Measurements from ENCODE around the gene ITLN1. TPM values are rescaled to one million over a fixed set of nuclear protein-coding genes. Genes with fewer than 3 reads are reported as not detected.

Gene ITLN1
- total and polyA plus RNA-seq, 4 donors = 0.86 to 110 (median 2.5) TPM

DNA sequence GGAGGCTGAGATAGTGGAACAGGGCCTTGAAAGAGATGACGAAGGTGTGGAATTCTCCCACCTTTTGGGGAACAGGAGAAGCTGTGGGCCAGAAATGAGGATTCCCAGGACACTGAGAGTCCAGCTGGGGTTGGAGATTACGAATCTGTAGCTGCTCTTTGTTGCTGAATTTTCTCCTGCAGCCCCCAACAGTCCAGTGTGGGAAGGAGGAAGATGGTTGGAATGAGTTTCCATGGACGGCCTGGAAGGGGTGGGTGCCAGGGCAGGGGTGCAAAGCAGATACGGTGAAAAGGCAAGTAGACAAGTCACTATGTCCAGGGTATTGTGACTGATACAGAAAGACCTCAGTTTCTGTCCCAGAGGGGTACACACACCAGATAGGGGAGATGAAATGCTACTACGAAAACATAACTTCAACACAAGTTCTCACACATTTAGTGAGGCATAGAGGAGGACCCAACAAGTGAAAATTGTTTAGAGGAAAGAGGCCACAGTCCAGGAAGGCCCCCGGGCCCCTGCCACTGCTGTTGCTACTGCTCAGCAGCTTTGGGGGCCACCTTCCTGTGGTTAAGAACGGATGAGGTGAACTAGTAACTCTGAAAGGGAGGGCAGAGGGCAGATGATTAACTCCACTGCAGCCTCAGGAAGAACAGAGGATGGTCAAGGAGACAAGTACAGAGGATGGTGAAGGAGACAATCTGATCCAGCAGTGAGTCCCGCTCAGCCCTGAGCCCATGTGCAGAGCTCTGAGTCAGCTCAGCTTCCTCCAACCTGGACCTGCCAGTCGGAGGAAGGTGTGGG is 29.6 kb downstream of the ITLN1 start:
- Histone ChIP-seq H3K4me1 (ENCODE audit: control insufficient read depth in 5 of 5, insufficient read depth in 5 of 5, low read length in 5 of 5) (no peaks in the 10 kb centered on the region), H3K4me3 (no peak overlapping the region), H3K36me3 (ENCODE audit: control insufficient read depth in 4 of 4, insufficient read depth in 4 of 4, low read length in 4 of 4) (no peaks in the 10 kb centered on the region), H3K27me3 (ENCODE audit: control insufficient read depth in 3 of 3, insufficient read depth in 3 of 3, low read length in 2 of 3) (peaks cover 0 to 4% (median 0%) of the 10 kb centered on the region in 3 donors), H3K9ac (ENCODE audit: insufficient read depth in 1 of 2, low read length in 2 of 2) (no peak overlapping the region), H3K9me3 (ENCODE audit: control insufficient read depth in 4 of 4, insufficient read depth in 3 of 4, low read length in 3 of 4) (no peaks in the 10 kb centered on the region), H3K27ac (ENCODE audit: low read depth in 1 of 2, low read length in 1 of 2) (no peak overlapping the region)
- DNase-seq (no peak), ATAC-seq (ENCODE audit: insufficient read depth, low FRiP score) (no peak)
- WGBS, 2 donors = 34 to 57% methylated on average over 9 of the region's 9 CpGs
- TF ChIP-seq, protein P1, sequence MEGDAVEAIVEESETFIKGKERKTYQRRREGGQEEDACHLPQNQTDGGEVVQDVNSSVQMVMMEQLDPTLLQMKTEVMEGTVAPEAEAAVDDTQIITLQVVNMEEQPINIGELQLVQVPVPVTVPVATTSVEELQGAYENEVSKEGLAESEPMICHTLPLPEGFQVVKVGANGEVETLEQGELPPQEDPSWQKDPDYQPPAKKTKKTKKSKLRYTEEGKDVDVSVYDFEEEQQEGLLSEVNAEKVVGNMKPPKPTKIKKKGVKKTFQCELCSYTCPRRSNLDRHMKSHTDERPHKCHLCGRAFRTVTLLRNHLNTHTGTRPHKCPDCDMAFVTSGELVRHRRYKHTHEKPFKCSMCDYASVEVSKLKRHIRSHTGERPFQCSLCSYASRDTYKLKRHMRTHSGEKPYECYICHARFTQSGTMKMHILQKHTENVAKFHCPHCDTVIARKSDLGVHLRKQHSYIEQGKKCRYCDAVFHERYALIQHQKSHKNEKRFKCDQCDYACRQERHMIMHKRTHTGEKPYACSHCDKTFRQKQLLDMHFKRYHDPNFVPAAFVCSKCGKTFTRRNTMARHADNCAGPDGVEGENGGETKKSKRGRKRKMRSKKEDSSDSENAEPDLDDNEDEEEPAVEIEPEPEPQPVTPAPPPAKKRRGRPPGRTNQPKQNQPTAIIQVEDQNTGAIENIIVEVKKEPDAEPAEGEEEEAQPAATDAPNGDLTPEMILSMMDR (IDR thresholded peaks at IDR 0.05; ENCODE audit: control extremely low read depth, extremely low read depth) = no peak

DNA sequence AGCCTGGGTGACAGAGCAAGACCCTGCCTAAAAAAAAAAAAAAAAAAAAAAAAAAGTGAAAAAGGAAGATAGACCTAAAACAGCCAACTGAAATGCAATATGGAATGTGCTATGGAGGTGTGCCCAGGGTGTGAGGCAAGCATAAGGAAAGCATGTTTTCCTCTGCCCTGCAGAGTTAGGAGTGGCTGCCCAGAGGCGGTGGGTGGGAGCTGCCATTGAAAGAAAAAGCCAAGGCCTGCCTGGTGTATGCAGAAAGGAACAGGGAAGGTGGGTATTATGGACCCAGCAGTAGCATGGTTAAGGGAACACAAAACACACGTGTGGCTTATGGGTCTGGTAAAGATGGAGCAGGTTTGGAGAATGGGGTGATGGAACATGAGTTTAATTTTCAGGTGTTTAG is 31.2 kb downstream of the ITLN1 start:
- DNase-seq = no peak
- Histone ChIP-seq H3K36me3 (ENCODE audit: control insufficient read depth in 4 of 4, insufficient read depth in 4 of 4, low read length in 4 of 4) (no peaks in the 10 kb centered on the region), H3K4me1 (ENCODE audit: control insufficient read depth in 5 of 5, insufficient read depth in 5 of 5, low read length in 5 of 5) (no peaks in the 10 kb centered on the region), H3K9me3 (ENCODE audit: control insufficient read depth in 4 of 4, insufficient read depth in 3 of 4, low read length in 3 of 4) (no peaks in the 10 kb centered on the region), H3K4me3 (no peak overlapping the region), H3K27me3 (ENCODE audit: control insufficient read depth in 3 of 3, insufficient read depth in 3 of 3, low read length in 2 of 3) (peaks cover 0 to 4% (median 0%) of the 10 kb centered on the region in 3 donors), H3K9ac (ENCODE audit: insufficient read depth in 1 of 2, low read length in 2 of 2) (no peak overlapping the region), H3K27ac (ENCODE audit: low read depth in 1 of 2, low read length in 1 of 2) (no peak overlapping the region)
- WGBS, 2 donors = 87 to 88% methylated on average over 2 of the region's 2 CpGs
- ATAC-seq (ENCODE audit: insufficient read depth, low FRiP score) = no peak
- TF ChIP-seq, protein P1 (IDR thresholded peaks at IDR 0.05; ENCODE audit: control extremely low read depth, extremely low read depth) = no peak

DNA sequence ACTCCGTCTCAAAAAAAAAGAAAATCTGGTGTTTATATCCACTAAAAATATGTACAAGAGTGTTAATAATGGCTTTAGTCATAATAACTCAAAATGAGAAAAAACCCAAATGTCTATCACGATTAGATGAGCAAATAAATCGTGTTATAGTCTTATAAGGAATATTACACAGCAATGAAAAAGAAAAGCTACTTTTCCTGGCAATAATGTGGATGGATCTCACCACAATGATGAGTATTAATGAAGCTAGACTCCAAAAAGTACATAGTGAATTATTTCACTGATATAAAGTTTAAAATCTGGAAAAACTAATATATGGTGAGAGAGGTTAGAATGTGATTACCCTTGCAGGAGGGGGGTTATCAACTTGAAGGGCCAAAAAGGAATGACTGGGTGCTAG is 32.0 kb downstream of the ITLN1 start:
- ATAC-seq (ENCODE audit: insufficient read depth, low FRiP score) = no peak
- 93 to 98% methylated on average over 3 of the region's 3 CpGs for WGBS, 2 donors
- no peaks in the 10 kb centered on the region for H3K36me3 ChIP-seq (ENCODE audit: control insufficient read depth in 4 of 4, insufficient read depth in 4 of 4, low read length in 4 of 4)
- DNase-seq = no peak
- no peak overlapping the region for H3K27ac ChIP-seq (ENCODE audit: low read depth in 1 of 2, low read length in 1 of 2)
- no peaks in the 10 kb centered on the region for H3K4me1 ChIP-seq (ENCODE audit: control insufficient read depth in 5 of 5, insufficient read depth in 5 of 5, low read length in 5 of 5)
- no peak overlapping the region for H3K9ac ChIP-seq (ENCODE audit: insufficient read depth in 1 of 2, low read length in 2 of 2)
- H3K4me3 ChIP-seq = no peak overlapping the region
- H3K27me3 ChIP-seq (ENCODE audit: control insufficient read depth in 3 of 3, insufficient read depth in 3 of 3, low read length in 2 of 3) = peaks cover 0 to 4% (median 0%) of the 10 kb centered on the region in 3 donors
- no peaks in the 10 kb centered on the region for H3K9me3 ChIP-seq (ENCODE audit: control insufficient read depth in 4 of 4, insufficient read depth in 3 of 4, low read length in 3 of 4)
- TF ChIP-seq, protein P1 (IDR thresholded peaks at IDR 0.05; ENCODE audit: control extremely low read depth, extremely low read depth) = no peak
